Activated CD4-positive, alpha-beta T cell treated with anti-CD3 and anti-CD28 coated beads, Interleukin-2, amount 50 U/mL, for 4 hours (primary cell): Measurements from ENCODE around the gene CISTR.
"Not testable (repeated sequence)": the region's sequence is repeated elsewhere in the genome, so short reads cannot be mapped to it uniquely, and the experiment has no call there.

Experiments used
- DNase-seq, 2 experiments: peaks; one replicate each; pipeline ENCODE4 v3.0.0-alpha.2; 2020

CISTR gene

GRCh38 chr12:53751336-53752191 is at the start of gene CISTR:
CISTR (minus strand) TSS chr12:53751979.
- peak in 1 of 2 experiments; percentile 15 for DNase-seq

GRCh38 chr12:53798575-53798974 is 46.8 kb upstream of the CISTR start:
- DNase-seq: no peak

- no peak for DNase-seq
Observed at GRCh38 chr12:53795927-53796326, 44.1 kb upstream of the CISTR start.

- no peak for DNase-seq
Observed at GRCh38 chr12:53793221-53793620, 41.4 kb upstream of the CISTR start.

- DNase-seq: peak; percentile 4 to 25
Observed at GRCh38 chr12:53791735-53792326, 40.1 kb upstream of the CISTR start.

- DNase-seq: no peak
Observed at GRCh38 chr12:53789570-53789969, 37.8 kb upstream of the CISTR start.

- DNase-seq: no peak
Observed at GRCh38 chr12:53788892-53789291, 37.1 kb upstream of the CISTR start.

- no peak for DNase-seq
Observed at GRCh38 chr12:53786411-53786810, 34.6 kb upstream of the CISTR start.

GRCh38 chr12:53785161-53785560 is 33.4 kb upstream of the CISTR start:
- DNase-seq: no peak

GRCh38 chr12:53782093-53782703 is 30.4 kb upstream of the CISTR start:
- no peak for DNase-seq

GRCh38 chr12:53781228-53781801 is 29.5 kb upstream of the CISTR start:
- DNase-seq: no peak

GRCh38 chr12:53780323-53780722 is 28.5 kb upstream of the CISTR start:
- DNase-seq: no peak

- not testable (repeated sequence) for DNase-seq
Observed at GRCh38 chr12:53779679-53780078, 27.9 kb upstream of the CISTR start.

- no peak for DNase-seq
Observed at GRCh38 chr12:53777936-53778644, 26.3 kb upstream of the CISTR start.

- DNase-seq: no peak
Observed at GRCh38 chr12:53777412-53777811, 25.6 kb upstream of the CISTR start.

GRCh38 chr12:53776872-53777271 is 25.1 kb upstream of the CISTR start:
- DNase-seq: no peak

- DNase-seq: no peak
Observed at GRCh38 chr12:53775478-53776145, 23.8 kb upstream of the CISTR start.

- DNase-seq: no peak
Observed at GRCh38 chr12:53770281-53770680, 18.5 kb upstream of the CISTR start.

GRCh38 chr12:53768976-53769375 is 17.2 kb upstream of the CISTR start:
- no peak for DNase-seq

GRCh38 chr12:53766881-53767280 is 15.1 kb upstream of the CISTR start:
- no peak for DNase-seq

- no peak for DNase-seq
Observed at GRCh38 chr12:53765891-53766290, 14.1 kb upstream of the CISTR start.

- DNase-seq: no peak
Observed at GRCh38 chr12:53764615-53765014, 12.8 kb upstream of the CISTR start.
